Measurements from ENCODE around the gene WSCD2.

WSCD2 gene

GRCh38 chr12:108296945-108297344 lies 167.9 kb downstream of the WSCD2 start:
- TF ChIP-seq CTCF (IDR thresholded peaks at IDR 0.05; ENCODE audit: poor library complexity, severe bottlenecking) = no peak
- ATAC-seq (ENCODE audit: low read depth) (no peak), DNase-seq (ENCODE audit: low spot score) (no peak)
- H3K4me3 ChIP-seq (ENCODE audit: severe bottlenecking) = no peak overlapping the region
- no peak overlapping the region for H3K27ac ChIP-seq (ENCODE audit: poor library complexity, severe bottlenecking)
- H3K9me3 ChIP-seq (ENCODE audit: severe bottlenecking) = no peaks in the 10 kb centered on the region
- H3K36me3 ChIP-seq (ENCODE audit: low read depth) = no peaks in the 10 kb centered on the region
- H3K27me3 ChIP-seq (ENCODE audit: insufficient read depth, poor library complexity, severe bottlenecking) = no peaks in the 10 kb centered on the region
- no peaks in the 10 kb centered on the region for H3K4me1 ChIP-seq (ENCODE audit: insufficient read depth, poor library complexity, severe bottlenecking)

- no peaks in the 10 kb centered on the region for H3K27me3 ChIP-seq (ENCODE audit: insufficient read depth, poor library complexity, severe bottlenecking)
- no peak for ATAC-seq (ENCODE audit: low read depth)
Observed at GRCh38 chr12:108297424-108297823, 168.3 kb downstream of the WSCD2 start.

GRCh38 chr12:108297895-108298760 lies 169.0 kb downstream of the WSCD2 start:
- Histone ChIP-seq H3K4me1 (ENCODE audit: insufficient read depth, poor library complexity, severe bottlenecking) (peaks cover 8% of the 10 kb centered on the region), H3K27ac (ENCODE audit: poor library complexity, severe bottlenecking) (no peak overlapping the region), H3K9me3 (ENCODE audit: severe bottlenecking) (no peaks in the 10 kb centered on the region), H3K4me3 (ENCODE audit: severe bottlenecking) (no peak overlapping the region), H3K27me3 (ENCODE audit: insufficient read depth, poor library complexity, severe bottlenecking) (no peaks in the 10 kb centered on the region), H3K36me3 (ENCODE audit: low read depth) (no peaks in the 10 kb centered on the region)
- DNase-seq (ENCODE audit: low spot score) (no peak), ATAC-seq (ENCODE audit: low read depth) (no peak)
- TF ChIP-seq CTCF (IDR thresholded peaks at IDR 0.05; ENCODE audit: poor library complexity, severe bottlenecking) = no peak

More at GRCh38 chr12:108297424-108297823, 168.3 kb downstream of the WSCD2 start:
- no peaks in the 10 kb centered on the region for H3K9me3 ChIP-seq (ENCODE audit: severe bottlenecking)
- no peak for DNase-seq (ENCODE audit: low spot score)
- no peak for TF ChIP-seq CTCF (IDR thresholded peaks at IDR 0.05; ENCODE audit: poor library complexity, severe bottlenecking)
- H3K4me1 ChIP-seq (ENCODE audit: insufficient read depth, poor library complexity, severe bottlenecking) = peaks cover 3% of the 10 kb centered on the region
- H3K36me3 ChIP-seq (ENCODE audit: low read depth) = no peaks in the 10 kb centered on the region
- no peak overlapping the region for H3K27ac ChIP-seq (ENCODE audit: poor library complexity, severe bottlenecking)
- H3K4me3 ChIP-seq (ENCODE audit: severe bottlenecking) = no peak overlapping the region

GRCh38 chr12:108298761-108299275 lies 169.7 kb downstream of the WSCD2 start:
- H3K4me1 ChIP-seq (ENCODE audit: insufficient read depth, poor library complexity, severe bottlenecking) = peaks cover 9% of the 10 kb centered on the region
- H3K27ac ChIP-seq (ENCODE audit: poor library complexity, severe bottlenecking) = no peak overlapping the region
- no peak for ATAC-seq (ENCODE audit: low read depth)
- TF ChIP-seq CTCF (IDR thresholded peaks at IDR 0.05; ENCODE audit: poor library complexity, severe bottlenecking) = no peak
- H3K9me3 ChIP-seq (ENCODE audit: severe bottlenecking) = no peaks in the 10 kb centered on the region
- no peak for DNase-seq (ENCODE audit: low spot score)
- no peaks in the 10 kb centered on the region for H3K27me3 ChIP-seq (ENCODE audit: insufficient read depth, poor library complexity, severe bottlenecking)
- no peak overlapping the region for H3K4me3 ChIP-seq (ENCODE audit: severe bottlenecking)
- no peaks in the 10 kb centered on the region for H3K36me3 ChIP-seq (ENCODE audit: low read depth)

- Histone ChIP-seq H3K9me3 (ENCODE audit: severe bottlenecking) (no peaks in the 10 kb centered on the region), H3K4me3 (ENCODE audit: severe bottlenecking) (no peak overlapping the region), H3K4me1 (ENCODE audit: insufficient read depth, poor library complexity, severe bottlenecking) (peaks cover 9% of the 10 kb centered on the region), H3K27me3 (ENCODE audit: insufficient read depth, poor library complexity, severe bottlenecking) (no peaks in the 10 kb centered on the region), H3K27ac (ENCODE audit: poor library complexity, severe bottlenecking) (no peak overlapping the region), H3K36me3 (ENCODE audit: low read depth) (no peaks in the 10 kb centered on the region)
- DNase-seq (ENCODE audit: low spot score) (no peak), ATAC-seq (ENCODE audit: low read depth) (no peak)
- TF ChIP-seq CTCF (IDR thresholded peaks at IDR 0.05; ENCODE audit: poor library complexity, severe bottlenecking) = no peak
Observed at GRCh38 chr12:108299516-108299915, 170.4 kb downstream of the WSCD2 start.

All from RWPE2 (cell line).